GM21390 (cell line): ENCODE results near the gene NLN.
"Not testable (repeated sequence)": the region's sequence is repeated elsewhere in the genome, so short reads cannot be mapped to it uniquely, and the experiment has no call there.

ENCODE experiments used
- ATAC-seq: cut with Tn5 transposase; IDR thresholded peaks from one replicate; pipeline ENCODE4 v1.9.1; 2021; ENCODE audit not compliant: unreplicated experiment

Gene NLN

GRCh38 chr5:65721720-65722574, at the start of gene NLN, which contains the start of gene SGTB:
Gene NLN, plus strand, starts transcription at chr5:65722205. Its CDS starts 169 bp downstream, at chr5:65722374.
Gene SGTB, minus strand, starts transcription at chr5:65722109. Its CDS starts 1,302 bp downstream, at chr5:65720807.
- ATAC-seq, result peak; percentile 89

DNA sequence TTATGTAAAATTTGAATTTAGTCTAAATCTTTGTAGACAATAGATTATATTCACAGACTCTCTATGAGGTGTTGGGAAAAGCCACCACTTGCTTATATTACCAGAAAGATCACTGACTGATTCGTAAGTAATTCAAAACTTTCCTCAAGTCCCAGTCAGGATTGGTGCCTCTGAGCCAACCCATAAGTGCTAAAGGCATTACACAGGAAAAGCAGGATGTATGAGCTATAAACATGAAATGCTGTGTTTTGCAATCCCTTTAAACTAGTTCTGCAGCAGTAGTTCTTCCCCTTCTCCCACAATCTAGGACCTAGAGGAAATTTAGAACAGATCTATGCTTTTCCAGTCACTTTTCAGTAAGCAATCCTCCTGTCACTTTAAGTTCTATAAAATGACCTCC, 49.2 kb upstream of the NLN start:
- ATAC-seq, result no peak

DNA sequence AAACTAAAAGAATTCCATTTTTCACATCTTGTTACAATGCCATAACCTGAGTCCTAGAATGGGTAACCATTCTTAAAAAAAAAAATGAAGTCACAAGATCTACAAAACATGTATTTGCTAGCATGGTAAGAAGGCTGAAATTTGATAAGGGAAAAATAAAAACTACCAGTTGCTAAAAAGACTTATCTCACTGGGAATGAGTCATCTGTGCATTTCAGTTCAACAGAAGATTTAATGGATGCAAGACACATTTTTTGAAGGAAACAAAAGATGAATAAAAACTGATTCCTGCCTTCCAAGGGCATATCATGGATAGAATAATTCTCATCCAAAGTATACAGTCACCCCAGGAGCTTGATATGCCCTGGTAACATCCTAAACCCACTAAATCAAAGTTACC, 47.3 kb upstream of the NLN start:
- ATAC-seq, result no peak

DNA sequence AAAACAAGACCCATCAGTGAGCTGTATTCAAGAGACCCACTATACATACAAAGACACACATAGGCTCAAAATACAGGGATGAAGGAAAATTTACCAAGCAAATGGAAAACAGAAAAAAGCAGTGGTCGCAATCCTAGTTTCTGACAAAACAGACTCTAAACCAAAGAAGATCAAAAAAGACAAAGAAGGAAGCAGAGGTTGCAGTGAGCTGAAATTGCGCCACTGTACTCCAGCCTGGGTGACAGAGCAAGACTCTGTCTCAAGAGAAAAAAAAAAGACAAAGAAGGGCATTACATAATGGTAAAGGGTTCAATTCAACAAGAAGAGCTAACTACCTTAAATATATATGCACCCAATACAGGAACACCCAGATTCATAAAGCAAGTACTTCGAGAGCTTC, 45.9 kb upstream of the NLN start:
- not testable (repeated sequence) for ATAC-seq

- no peak for ATAC-seq
Measured at GRCh38 chr5:65682148-65682547, 39.9 kb upstream of the NLN start.

DNA sequence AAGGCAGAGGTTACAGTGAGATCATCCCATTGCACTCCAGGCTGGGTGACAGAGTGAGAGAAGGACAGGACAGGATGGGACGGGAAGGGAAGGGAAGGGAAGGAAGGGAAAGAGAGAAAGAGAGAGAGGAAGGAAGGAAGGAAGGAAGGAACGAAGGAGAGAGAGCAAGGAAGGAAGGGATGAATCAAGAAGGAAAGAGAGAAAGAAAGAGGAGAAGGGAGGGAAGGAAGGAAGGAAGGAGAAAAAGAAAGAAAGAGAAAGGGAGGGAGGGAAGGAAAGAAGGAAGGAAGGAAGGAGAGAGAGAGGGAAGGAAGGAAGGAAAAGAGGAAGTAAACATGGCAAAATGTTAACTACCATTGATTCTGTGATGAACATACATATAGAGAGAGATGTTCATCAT, 28.9 kb upstream of the NLN start:
- no peak for ATAC-seq

- ATAC-seq, result no peak
Measured at GRCh38 chr5:65695162-65695755, 26.7 kb upstream of the NLN start.

- no peak for ATAC-seq
Measured at GRCh38 chr5:65695896-65696295, 26.1 kb upstream of the NLN start.

DNA sequence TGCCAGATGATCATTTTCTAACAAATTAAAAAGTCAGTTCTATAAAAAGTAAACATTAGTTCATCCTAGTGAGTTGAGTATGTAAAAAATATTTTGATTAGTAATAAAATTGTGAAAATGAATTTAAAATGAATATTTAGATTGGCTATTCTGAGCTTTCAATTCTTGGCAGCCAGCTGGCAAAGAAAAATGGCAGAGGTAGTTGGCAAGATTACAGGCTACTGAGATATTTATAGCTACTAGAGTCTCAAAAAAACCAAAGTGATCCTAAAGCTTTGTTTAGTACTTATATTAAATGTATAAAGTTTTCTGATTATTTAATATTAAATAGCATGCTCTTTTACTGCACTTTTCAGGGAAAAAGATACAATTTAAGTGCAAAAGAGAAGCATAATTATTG, 25.1 kb upstream of the NLN start:
- ATAC-seq, result no peak

DNA sequence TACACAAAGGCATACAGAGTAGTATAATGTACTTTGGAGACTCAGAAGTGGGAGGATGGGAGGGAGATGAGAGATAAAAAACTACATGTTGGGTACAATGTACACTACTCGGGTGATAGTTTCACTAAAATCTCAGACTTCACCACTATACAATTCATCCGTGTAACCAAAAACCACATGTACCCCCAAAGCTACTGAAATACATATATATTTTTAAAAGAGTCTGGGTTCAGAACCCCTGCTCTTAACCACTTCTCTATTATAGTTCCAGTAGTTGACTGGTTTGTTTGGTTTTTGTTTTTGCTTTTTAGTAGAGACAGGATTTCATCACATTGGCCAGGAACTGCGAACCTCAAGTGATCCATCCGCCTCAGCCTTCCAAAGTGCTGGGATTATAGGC, 22.7 kb upstream of the NLN start:
- ATAC-seq, result no peak

GRCh38 chr5:65702036-65702435, 20.0 kb upstream of the NLN start:
- ATAC-seq, result no peak

DNA sequence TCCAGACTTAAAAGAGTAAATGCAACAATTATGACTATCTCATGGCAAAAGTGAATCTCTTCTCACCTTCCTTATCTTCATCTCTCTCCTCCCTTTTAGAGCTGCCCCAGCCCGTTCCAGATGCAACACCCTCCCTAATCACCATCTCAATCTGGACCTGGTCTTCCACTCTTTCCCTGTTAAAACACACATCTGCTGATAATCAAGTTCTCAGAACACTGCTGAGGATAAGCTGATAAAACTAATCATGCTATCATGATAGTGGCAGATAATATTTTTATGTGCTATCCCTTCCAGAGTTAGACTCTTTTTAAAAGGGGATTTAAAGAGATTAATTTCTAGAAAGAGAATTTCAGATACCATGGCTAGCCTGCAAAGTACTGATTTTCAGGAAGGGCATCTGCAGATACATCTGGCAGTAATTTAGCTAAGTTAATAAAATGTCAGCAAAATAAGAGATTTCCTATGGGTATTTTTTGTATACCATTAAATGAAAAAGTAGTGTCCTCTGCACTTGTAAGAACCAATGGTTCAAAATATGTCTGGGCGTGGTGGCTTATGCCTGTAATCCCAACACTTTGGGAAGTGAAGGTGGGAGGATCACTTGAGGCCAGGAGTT, 17.3 kb upstream of the NLN start:
- ATAC-seq, result no peak

- no peak for ATAC-seq
Measured at GRCh38 chr5:65707663-65708062, 14.3 kb upstream of the NLN start.

GRCh38 chr5:65708145-65708544, 13.9 kb upstream of the NLN start:
- no peak for ATAC-seq

DNA sequence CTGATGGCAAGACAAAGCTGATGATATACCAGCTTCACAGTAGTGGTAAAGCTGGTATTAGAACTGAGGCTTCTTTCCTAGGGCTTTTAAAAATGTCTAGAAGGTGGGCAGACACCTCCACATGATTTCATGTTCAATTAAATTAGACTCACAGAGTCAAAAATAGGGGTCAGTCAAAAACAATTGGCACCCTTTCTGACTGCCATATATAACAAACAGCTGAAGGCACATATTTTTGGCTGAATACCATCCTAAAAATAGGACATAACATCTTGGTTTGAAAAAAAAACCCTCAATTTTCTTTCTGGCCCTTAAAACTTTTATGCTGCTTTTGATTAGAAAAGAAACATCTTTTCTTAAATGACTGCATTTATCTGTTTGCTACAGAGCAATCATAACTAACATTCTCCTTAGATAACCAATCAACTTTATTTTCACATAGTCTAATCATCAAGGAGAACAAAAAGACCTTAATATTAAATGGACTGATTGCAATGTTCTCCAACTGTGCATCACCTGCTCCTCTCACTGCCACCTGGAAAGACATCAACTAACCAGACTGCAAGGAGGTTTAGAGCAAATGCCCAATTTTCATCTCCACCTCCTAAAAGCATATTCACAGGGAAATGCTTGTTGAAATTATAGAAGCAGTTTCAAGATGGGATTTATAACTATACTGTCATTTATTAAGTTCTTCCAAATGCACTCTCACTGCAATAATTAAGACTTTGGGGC, 3.3 kb upstream of the NLN start:
- ATAC-seq, result no peak

GRCh38 chr5:65721050-65721719, 820 bp upstream of the NLN start:
- no peak for ATAC-seq

GRCh38 chr5:65722575-65723403, 784 bp downstream of the NLN start:
- no peak for ATAC-seq

GRCh38 chr5:65727491-65728156, 5.6 kb downstream of the NLN start:
- ATAC-seq, result no peak

DNA sequence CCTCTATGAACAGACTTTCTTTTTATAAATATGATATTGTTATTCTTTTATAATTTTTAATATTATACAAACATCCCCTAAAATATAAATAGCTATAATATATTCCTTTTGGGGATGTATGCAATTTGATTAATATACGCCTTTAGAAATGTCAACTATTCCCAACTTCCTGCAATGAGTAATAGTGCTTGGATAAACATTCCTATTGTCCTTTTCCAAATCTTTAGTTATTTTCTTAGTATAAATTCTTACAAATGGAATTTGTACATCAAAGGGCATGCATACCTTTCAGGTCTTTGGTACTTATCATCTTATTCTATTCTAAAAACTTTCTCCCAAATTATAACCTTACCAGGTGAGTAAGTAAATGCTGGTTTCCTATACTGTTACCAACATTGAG, 6.2 kb downstream of the NLN start:
- no peak for ATAC-seq
